ENCODE data around the gene FXYD6.

The FXYD6 gene

DNA sequence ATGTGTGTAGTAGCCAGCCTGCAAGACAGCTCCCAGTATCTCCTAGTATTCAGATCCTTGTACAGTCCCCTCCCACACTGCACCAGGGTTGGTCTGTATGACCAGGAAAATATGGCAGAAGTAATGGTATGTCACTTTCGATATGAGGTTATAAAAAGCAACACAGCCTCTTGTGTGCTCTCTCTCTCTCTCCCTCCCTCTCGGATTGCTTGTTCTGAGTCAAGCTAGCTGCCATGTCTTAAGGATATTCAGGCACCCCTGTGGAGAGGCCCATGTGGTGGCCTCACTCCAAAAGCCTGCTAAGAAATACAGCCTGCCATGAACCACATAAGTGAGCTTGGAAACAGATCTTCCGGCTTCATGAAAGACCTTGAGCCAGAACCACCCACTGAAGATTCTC, 25.4 kb downstream of the FXYD6 start:
- DNase-seq (ENCODE audit: low read depth in 2 of 2, low spot score in 1 of 2) = no peak

- no peak for DNase-seq (ENCODE audit: low read depth in 2 of 2, low spot score in 1 of 2)
Measured at GRCh38 chr11:117849781-117850414, 26.6 kb downstream of the FXYD6 start.

- DNase-seq (ENCODE audit: low read depth in 2 of 2, low spot score in 1 of 2) = peak; percentile 43 to 81
Measured at GRCh38 chr11:117843666-117844484, 32.6 kb downstream of the FXYD6 start.

- no peak for DNase-seq (ENCODE audit: low read depth in 2 of 2, low spot score in 1 of 2)
Measured at GRCh38 chr11:117842131-117842941, 34.1 kb downstream of the FXYD6 start.

DNA sequence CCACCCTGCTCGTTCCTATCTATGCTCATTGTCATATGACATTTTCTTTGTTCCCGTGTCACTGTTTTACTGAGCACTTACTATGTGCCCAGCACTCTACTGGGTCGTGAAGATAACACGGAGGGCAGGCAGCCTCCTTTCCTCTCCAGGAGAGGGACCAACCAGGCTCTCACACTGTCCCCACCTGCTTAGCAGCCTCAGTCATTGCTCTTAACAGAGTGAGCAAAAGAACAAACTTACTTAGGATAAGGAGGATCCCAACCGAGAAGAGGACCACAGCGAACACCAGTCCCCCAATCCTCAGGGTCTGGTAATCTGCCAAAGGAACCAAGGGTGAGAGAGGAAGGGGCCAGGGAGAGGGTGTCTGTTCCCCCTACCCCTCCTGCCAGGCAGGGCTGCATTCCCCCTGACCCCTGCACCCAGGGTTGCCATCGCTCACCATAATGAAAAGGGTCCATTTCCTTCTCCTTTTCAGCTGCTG, 34.9 kb downstream of the FXYD6 start:
- DNase-seq (ENCODE audit: low read depth in 2 of 2, low spot score in 1 of 2) = no peak

GRCh38 chr11:117840881-117841550, 35.4 kb downstream of the FXYD6 start:
- DNase-seq (ENCODE audit: low read depth in 2 of 2, low spot score in 1 of 2) = no peak

DNA sequence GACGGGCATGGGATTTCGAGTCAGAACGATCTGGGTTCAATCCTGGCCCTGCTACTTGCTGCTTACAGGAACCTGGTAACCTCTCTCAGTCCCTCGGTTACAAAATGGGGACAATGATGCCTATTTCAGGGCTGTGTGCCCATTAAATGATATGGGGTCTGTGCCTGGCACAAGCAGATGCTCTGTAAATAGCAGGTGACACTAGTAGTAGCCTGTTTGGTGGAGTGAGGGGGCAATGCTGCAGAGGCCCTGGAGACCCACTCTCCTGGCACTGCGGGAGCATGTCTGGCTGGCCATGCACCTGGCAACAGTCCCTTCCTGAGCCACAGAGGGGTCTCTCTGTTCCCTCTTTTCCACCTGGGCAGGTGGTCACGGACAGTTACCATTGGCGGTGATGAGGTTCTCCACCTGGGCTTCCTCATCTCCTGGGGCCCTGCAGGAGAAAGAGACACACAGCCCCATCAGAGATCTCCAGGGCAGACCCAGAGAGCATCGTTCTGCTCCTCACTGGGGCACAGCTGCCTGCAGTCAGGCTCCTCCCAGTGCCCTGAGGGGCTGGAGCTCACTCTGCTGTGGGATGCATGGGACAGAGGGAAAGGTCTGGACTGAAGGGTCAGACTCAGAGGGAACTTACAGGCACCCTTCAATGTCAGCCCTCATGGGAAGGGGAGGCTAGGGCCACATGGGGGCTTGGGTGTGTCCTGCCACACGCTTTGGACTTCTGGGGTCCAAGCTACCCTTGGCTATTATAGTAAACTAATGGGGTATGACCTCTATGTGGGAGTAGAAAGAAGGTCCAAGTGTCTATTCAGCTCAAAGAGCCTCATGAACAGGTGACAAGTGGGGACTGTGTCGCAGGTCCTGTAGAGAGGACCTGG, 36.3 kb downstream of the FXYD6 start:
- no peak for DNase-seq (ENCODE audit: low read depth in 2 of 2, low spot score in 1 of 2)

GRCh38 chr11:117839380-117839881, 37.0 kb downstream of the FXYD6 start:
- DNase-seq (ENCODE audit: low read depth in 2 of 2, low spot score in 1 of 2) = no peak

DNA sequence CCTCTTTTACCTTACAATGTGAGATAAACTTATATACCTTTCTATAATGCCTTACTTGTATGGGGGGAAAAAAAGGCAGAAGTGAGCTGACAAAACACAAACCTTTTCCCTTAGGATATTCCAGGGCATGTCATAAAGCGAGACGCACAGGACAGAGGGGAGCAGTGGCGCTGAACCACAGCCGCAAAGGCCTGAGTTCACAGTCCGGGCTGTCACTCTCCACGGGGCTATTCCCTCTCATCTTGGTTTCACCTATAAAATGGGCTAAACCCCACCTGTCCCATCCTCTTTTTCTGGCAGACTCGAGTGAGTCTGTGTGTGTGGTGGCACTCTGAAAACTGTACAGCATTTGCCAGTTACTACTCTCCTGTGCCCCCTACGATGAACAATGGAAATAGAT, 37.6 kb downstream of the FXYD6 start:
- DNase-seq (ENCODE audit: low read depth in 2 of 2, low spot score in 1 of 2) = no peak

GRCh38 chr11:117837791-117838190, 38.7 kb downstream of the FXYD6 start:
- no peak for DNase-seq (ENCODE audit: low read depth in 2 of 2, low spot score in 1 of 2)

- DNase-seq (ENCODE audit: low read depth in 2 of 2, low spot score in 1 of 2) = no peak
Measured at GRCh38 chr11:117837070-117837776, 39.2 kb downstream of the FXYD6 start.

DNA sequence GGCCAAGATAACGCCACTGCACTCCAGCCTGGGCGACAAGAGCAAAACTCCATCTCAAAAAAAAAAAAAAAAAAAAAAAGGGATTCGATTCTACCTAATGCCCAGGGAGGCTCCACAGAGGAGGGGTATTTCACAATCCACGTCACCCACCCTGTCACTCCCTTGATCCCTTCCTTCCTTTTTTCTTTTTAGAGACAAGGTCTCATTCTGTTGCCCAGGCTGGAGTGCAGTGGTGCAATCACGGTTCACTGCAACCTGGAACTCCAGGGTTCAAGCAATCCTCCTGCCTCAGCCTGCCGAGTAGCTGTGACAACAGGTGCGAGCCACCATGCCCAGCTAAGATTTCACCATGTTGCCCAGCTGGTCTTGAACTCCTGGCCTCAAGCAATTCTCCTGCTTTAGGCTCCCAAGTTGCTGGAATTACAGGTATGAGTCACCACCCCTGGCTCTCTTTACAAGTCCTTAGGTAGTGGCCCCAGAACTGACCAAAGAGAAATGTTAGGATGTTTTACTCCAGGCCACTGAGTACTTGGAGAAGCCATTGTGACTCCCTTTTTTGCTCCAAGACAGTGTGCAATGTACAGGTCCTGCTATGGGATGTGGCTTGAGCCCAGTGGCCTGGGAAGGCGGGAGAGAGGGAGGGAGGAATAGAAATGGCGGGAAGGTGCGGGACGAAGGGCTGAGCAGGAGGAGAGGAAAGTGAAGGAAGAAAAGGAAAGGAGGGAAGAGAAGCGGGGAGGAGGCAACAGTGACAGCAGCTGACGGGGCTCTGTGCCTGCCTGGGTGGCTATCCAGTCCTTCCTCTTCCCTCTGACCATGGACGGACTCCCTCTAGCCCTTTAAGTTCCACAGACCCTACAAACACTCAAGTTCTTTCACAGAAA, 40.1 kb downstream of the FXYD6 start:
- DNase-seq (ENCODE audit: low read depth in 2 of 2, low spot score in 1 of 2) = no peak

DNA sequence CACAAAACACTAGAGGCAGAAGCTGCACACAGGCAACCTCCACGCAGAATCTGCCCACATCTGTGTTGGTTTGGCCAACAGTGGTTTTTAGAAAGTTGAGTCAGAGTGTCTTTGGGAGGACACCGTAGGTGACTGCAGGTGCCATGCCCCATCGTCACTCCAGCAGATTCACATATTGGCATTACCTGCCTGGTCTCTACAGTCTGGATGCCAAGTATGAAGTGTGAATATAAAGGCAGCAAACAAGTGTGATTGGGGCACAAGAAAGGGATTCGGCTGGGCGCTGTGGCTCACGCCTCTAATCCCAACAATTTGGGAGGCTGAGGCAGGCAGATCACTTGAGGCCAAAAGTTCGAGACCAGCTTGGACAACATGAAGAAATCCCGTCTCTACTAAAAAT, 40.9 kb downstream of the FXYD6 start:
- DNase-seq (ENCODE audit: low read depth in 2 of 2, low spot score in 1 of 2) = no peak

DNA sequence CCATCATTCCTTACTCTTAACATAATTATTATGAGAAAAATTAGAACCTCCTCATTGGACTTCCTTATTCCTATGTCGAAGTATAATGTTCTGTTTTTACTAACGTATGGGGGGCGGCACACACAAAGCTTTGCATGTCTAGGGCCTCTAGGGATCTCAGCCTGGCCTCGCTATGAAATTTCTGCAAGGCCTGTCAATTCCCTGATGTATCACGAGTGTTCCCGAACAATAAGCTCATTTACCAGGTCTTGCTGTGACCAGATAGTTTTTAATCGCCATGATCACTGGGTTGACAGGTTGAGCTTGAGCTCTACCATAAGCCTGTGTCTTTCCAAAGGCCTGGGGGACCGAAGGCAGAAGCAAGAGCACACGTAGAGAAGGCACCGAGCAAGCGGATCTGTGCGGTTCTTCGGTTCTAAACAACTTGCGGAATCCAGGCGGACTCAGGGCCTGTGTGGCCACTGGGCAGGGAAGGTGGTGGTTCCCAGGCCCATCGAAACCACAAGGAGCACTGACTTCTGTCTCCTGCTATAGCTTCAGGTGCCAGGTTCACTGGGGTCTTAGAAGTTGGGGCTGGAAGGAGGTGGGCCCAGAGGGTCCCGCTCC, 41.5 kb downstream of the FXYD6 start:
- DNase-seq (ENCODE audit: low read depth in 2 of 2, low spot score in 1 of 2) = no peak

GRCh38 chr11:117834068-117834810, 42.2 kb downstream of the FXYD6 start:
- no peak for DNase-seq (ENCODE audit: low read depth in 2 of 2, low spot score in 1 of 2)

DNA sequence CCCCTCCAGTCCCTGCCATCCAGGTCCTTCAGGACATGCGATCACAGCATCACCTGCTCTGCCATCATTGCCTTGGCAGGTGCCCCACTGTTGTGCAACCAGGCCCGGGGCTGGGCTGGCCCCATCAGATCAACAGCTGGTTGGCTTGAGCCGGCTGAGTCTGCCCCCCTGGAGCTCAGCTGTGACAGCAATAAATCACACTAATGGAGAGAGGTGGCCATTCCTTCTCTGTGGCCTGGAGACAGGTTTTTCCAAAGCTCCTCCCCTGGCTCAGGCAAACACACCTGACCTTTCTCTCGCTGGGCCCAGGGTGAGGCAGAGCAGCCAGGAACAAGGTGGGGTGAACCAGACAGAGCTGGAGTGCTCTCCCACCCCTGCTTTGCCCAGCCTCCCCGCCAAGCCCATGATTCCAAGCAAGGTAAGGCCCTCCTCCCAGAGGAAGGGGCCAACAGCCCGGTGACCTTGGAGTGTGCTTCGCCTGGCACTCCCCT, 43.0 kb downstream of the FXYD6 start:
- no peak for DNase-seq (ENCODE audit: low read depth in 2 of 2, low spot score in 1 of 2)

DNA sequence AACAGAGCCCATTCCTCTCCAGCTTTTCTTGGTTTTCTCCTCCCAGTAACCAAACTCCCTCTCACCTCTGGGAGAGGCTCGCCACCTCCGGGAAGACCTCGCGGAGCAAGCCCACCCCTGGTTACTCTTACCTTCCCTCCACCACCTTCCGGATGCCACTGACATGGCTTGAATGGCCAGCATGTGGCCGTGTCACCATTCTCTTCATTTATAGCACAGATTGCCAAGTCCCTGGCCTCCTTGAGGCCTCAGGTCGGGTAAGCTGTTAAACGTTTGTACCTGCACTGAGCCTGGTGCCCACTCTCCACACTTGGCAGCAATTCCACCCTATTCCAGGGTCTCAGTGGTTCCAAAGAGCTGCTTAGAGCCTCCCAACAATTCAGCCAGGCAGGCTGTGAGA, 43.9 kb downstream of the FXYD6 start:
- DNase-seq (ENCODE audit: low read depth in 2 of 2, low spot score in 1 of 2) = no peak
